GM19193 (cell line): ENCODE results near the gene OTOGL.

ENCODE experiments used
- POLR2A ChIP-seq: IDR thresholded peaks from 4 replicates; pipeline ENCODE4 v1.6.1; 2011; ENCODE audit not compliant: insufficient read depth, insufficient read length; ENCODE audit errors: extremely low read depth

OTOGL gene

DNA sequence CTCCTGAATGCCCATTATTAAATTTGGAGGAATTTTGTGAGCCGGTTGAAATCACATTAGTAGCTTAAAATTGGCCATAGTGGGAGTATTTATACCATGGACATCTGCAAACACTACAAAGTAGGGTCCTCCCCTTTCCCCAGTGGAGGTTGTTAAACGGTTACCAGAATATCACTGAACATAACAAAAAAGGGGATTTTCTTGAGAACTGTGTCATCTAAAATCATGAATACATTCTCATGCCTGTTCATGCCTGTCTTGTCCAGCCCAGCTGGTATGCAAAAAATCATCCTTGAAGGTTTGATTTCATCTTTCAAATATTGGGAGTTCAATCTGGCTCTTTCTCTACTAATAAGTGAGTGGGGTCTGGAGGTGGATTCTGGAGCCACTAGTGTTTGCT is 96.4 kb downstream of the OTOGL start:
- TF ChIP-seq POLR2A = no peak

DNA sequence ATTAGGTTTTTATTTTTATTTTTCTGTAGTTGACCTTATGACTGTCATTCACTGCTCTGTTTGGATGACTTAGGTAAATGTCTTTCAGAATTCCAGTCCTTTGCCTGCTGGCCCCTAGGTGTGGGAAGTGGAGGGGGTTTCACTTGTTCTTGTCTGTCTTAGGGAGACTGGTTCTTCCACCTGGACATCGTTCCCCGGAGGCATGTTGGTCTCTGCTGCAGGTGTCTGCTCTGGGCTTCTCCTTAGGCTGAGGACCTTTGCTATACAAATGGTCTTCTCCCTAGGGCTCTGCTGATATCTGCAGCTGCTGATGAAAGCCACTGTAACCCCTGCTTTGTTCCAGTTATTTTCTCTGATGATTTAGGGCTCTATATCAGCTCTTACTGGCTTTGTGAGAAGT is 97.1 kb downstream of the OTOGL start:
- no peak for TF ChIP-seq POLR2A

DNA sequence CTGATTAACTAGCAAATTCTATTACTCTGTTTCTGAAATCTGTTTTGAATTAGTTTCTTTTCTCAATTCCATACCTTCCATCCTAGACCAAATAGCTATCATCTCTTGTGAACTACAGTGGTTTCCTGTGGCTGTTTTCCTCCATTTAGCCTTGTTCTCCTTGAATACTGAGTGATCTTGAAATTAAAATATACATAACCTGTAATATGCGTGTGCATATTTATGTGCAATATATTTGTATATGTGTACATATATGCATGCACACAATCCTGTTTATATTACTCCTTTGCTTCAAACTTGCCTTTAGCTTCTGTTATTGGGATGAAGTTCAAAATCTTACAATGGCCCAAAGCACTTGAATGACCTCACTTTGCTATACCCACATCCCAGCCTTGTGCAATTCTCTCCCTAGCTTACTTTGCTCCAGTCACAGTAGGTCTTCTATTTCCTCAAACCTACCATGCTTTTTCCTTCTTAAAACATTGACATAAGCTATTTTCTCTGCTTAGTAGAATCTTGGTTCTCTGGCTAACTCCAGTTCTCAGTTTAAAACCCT is 99.5 kb downstream of the OTOGL start:
- TF ChIP-seq POLR2A = no peak

DNA sequence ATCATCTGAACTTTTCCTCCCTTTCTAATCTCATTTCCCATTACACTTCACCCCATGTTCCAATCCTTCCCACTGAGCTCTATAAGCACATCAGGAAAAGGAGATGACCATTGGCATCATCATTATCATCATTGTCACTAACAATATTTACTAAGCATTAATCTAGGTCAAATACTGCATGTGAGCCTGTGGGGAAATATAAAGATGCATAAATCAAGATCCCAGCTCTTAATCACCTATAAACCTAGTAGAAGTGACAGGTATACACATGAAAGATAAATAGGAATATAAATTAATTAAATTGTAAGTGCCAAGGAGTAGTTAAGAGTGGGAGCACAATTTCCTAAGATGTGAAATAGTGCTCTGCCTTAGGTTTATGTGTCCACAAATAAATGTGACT is 100.6 kb downstream of the OTOGL start:
- no peak for TF ChIP-seq POLR2A

DNA sequence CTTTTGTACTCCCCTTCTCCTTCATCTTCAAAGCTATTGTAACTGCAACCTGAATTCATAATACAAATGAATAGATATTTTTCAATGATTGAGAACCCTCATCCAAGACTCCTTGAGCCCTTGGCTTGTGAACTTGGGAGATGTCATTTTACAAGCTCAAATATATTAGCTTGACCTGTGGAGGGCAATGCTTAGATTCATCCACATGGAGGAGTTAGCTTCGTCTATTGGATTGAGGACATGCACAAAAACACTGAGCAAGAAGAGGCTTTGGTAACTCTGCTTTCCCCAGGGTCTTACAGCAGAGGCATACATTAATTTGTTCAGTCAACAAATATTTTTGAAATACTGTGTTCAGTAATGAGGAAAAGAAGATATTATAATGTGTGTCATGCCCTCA is 101.1 kb downstream of the OTOGL start:
- TF ChIP-seq POLR2A = no peak

DNA sequence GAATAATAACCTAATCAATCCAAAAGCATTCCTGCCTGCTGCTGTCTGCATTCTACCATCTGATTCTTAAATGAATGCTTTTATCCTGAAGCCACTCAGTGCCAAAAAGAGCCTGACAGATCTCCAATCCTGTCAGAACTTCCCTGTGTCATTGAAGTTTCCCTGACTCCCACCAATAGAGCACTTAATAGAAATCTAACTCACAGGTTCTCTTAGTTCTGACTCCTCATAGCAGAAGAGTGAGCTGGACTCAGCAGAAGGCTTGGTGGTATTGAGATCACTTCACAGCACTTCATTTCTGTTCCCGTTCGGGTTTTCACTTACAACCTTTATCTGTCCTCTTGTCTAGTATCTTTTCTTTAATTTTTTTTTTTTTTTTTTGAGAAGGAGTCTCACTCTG is 102.6 kb downstream of the OTOGL start:
- TF ChIP-seq POLR2A = no peak

DNA sequence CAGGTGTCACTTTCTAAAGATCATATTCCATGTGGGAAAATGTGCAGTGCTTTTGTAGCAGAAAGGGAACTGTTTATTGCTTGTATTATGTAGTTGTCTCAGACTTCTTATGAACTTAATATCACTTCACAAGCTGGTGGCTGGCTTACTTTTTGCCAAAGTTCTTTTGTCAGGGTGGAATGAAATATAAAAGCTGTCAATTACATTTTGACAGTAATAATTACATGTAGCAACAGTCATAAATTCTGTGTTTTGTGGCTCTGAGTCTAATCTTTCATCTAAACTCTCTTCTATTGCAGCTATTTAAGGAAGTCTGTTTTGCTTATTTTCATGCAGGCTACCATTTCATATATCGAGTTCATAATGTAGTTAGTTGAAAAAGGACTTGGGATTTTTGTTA is 106.6 kb downstream of the OTOGL start:
- no peak for TF ChIP-seq POLR2A

DNA sequence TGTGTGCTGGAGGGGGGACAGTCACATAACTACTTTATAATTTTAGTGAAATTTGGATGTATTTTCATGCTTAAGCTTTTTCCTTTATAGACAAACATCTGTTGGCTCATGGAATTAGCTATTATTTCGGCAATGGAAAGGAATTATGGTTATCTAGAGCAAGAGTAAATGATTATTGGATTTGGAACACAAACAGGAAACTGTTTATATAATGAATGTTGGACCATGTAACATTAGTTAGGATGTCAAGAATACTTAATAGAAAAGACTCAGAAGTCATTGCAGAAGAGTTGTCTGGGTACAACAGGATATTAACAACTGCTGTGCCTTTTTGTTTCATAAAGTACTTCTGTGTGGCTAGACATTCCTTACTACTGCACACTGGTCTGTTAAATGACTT is 108.7 kb downstream of the OTOGL start:
- TF ChIP-seq POLR2A = no peak

DNA sequence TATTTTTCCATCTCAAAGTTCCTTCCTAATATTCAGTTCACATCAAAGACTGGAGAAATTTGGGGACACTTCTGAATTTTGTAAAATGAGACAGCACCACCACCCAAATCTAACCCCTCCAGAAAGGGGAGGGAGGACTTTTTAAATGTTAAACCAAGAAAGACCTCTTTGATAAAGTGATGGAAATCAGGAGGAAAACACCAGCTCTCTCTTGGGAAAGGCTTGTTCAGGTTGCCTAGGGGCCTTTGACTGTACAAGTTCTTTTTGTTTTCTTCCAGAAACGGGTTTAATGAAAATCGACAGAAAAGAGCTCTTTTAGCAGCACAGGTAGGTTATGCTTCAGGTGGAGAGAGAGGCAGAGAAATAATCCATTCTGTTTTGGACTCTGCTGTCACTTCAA is 112.3 kb downstream of the OTOGL start:
- TF ChIP-seq POLR2A = no peak

DNA sequence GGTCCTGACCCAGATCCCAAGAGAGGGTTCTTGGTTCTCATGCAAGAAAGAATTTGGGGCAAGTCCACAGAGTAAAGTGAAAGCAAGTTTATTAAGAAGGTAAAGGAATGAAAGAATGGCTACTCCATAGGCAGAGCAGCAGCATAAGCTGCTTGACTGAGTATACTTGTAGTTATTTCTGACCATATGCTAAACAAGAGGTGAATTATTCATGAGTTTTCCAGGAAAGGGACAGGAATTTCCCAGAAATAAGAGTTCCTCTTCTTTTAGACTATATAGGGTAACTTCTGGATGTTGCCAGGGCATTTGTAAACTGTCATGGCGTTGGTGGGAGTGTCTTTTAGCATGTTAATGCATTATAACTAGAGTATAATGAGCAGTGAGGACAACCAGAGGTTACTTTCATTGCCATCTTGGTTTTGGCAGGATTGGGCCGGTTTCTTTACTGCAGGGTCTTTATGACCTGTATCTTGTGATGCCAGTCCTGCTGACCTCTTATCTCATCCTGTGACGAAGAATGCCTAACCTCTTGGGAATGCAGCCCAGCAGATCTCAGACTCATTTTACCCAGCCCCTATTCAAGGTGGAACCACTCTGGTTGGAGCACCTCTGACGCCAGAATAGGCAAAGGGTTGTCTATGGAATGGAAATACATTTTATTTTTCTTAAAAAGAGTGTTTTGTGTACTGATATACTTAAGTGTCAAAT is 113.8 kb downstream of the OTOGL start:
- TF ChIP-seq POLR2A = no peak

DNA sequence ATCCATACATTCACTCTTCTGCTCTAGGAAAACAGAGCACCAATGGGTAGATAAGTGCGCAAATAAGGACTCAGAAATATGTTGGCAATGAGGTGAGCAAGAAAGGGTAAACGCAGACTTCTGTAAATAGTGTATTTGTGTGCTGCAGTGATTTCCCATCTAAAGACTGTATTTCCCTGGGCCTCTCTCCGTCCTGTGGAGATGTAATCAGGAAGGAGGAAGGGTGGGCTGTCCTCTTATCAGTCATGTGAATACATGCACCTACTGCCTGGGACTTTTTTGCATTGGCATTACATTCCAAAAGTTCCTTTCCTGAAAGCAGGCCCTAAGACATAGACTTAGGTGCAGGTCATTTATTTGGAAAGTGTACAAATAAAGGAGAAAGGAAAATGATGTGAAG is 114.5 kb downstream of the OTOGL start:
- TF ChIP-seq POLR2A = no peak

DNA sequence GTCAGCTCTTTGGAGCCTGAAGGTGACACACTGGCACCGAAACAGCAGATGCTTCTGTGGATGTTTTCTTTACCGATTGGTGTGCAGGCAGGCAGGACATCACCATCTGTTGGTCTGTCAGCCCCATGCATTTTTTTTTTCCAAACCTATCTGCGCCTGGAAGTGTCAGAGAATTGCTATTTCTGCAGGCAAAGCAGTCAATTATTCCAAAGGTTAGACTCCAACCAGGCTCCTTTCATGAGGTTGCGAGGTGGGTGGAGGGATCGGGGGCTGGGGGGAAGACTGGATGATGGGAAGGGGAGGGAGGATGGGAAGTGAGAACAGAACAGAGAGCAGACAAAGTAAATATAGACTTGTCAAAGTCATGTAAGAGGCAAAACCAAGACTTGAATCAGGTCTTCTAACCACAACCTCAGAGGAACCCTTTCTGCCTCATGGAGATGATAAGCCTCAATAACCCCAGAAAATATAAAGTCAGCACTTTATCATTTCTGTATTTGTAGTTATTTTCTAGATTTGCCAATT is 117.7 kb downstream of the OTOGL start:
- no peak for TF ChIP-seq POLR2A

DNA sequence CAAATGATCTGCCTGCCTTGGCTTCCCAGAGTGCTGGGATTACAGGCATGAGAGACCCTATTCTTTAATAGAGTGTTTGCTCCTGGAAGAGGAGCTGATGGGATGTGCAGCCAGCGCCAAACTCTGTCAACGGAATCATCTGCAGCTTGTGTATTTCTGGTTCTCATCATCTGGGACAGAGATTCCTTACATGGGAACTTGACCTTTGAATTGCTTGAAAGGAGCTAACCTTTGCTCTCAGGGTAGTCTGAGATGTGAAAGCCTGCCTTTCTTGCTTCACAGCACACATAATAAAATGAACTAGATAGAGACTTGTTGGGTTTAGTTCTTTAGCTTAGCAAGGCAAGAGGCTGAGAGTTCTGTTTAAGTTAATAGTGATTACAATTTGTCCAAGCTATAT is 120.0 kb downstream of the OTOGL start:
- no peak for TF ChIP-seq POLR2A

DNA sequence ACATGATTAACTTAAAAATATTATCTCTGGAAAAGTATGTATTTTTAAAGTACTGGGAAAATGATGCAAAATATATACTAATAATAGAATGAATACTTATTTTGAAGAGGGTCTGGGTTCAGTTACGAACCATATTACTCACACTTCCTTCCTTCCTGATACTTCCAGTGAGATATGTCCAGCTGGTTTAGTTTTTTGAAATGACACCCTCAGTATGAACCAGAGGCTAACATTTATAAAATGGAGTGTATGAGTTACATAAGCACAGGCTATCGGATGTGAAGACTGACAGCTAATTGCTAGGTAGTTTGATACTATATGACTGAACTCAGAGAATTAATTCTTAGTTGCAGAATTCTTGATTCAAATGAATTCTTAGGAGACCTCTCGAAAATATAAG is 122.9 kb downstream of the OTOGL start:
- no peak for TF ChIP-seq POLR2A

DNA sequence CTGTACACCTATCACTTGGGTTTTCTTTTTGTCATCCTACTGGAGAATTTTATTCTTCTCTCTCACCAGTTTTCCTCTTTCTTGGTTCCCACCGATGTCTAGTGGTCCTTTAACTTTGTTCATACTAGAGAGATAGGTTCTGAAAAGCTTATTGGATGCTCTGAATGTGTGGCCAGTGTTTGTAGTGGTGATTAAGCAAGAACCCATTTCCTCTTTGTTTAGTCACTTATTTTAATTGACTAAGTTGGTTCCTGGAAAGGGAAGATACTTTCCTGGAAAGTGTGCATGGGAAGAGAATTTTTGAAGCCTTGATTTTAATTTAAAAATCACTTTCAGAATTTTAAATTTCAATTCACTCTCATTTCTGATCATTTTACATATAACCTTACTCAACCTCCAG is 127.2 kb downstream of the OTOGL start:
- no peak for TF ChIP-seq POLR2A

DNA sequence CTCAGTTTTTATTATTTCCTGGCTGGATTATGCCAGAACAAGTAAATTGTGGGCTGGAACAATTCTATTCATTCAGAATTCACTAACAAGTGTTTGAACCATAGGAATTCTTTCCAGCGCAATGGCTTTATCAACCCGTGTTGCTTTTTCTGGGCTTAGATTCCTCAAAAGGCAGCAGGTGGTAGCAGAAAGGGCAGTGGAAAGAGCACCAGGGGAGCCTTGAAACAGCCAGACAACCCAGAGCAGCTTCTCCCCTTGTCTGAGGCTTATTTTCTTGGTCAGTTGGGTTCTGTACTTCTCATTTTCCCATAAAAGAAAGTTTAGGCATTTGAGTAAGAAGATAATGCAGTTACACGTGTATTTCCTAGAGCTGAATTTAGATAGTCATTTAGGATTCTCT is 130.7 kb downstream of the OTOGL start:
- no peak for TF ChIP-seq POLR2A
